DND-41 (cell line): ENCODE measurements around the gene NFIA.

Experiments
- ATAC-seq: fragments of 200-7000 bp; cut with Tn5 transposase; 3 replicates; pipeline ENCODE4 v1.9.1; 2021; ENCODE audit warnings: low read depth; ENCODE audit not compliant: insufficient read depth
- DNase-seq: peaks from one replicate; pipeline ENCODE4 v3.0.0-alpha.2; 2020
- H2AFZ ChIP-seq: 2 replicates; pipeline ENCODE4 v1.6.0; 2012; ENCODE audit warnings: low read depth, low read length
- H3K27ac ChIP-seq: 2 replicates; pipeline ENCODE4 v1.5.1; 2012; ENCODE audit warnings: low read length, inconsistent platforms
- H3K27me3 ChIP-seq: fragments of 200-600 bp; sonication (generic); 2 replicates; pipeline ENCODE4 v1.6.0; 2012; ENCODE audit warnings: low read length, mild to moderate bottlenecking, inconsistent platforms; ENCODE audit not compliant: insufficient read depth, poor library complexity
- H3K36me3 ChIP-seq: 2 replicates; pipeline ENCODE4 v1.5.1; 2012; ENCODE audit warnings: low read length, inconsistent platforms; ENCODE audit not compliant: insufficient read depth
- H3K4me1 ChIP-seq: 2 replicates; pipeline ENCODE4 v1.5.1; 2012; ENCODE audit warnings: mild to moderate bottlenecking, low read length; ENCODE audit not compliant: insufficient read depth
- H3K4me2 ChIP-seq: 2 replicates; pipeline ENCODE4 v1.6.0; 2012; ENCODE audit warnings: mild to moderate bottlenecking, moderate library complexity, low read length, inconsistent platforms; ENCODE audit not compliant: insufficient read depth
- H3K4me3 ChIP-seq, 2 experiments: fragments of 200-600 bp in 1 of 2; shearing (Covaris generic) in 1 of 2; 2 replicates each; pipeline ENCODE4 v1.5.1; 2012 to 2016; ENCODE audit warnings: inconsistent platforms in 2 of 2, low read length in 2 of 2, mild to moderate bottlenecking in 2 of 2, low read depth in 1 of 2, moderate library complexity in 1 of 2
- H3K79me2 ChIP-seq: 2 replicates; pipeline ENCODE4 v1.6.0; 2012; ENCODE audit warnings: low read length, inconsistent platforms; ENCODE audit not compliant: insufficient read depth
- H3K9ac ChIP-seq: 2 replicates; pipeline ENCODE4 v1.6.0; 2012; ENCODE audit warnings: low read depth, mild to moderate bottlenecking, inconsistent platforms, low read length, moderate library complexity
- H3K9me3 ChIP-seq: 2 replicates; pipeline ENCODE4 v1.5.1; 2012; ENCODE audit warnings: low read length, moderate library complexity, mild to moderate bottlenecking, inconsistent platforms; ENCODE audit not compliant: insufficient read depth, severe bottlenecking
- H4K20me1 ChIP-seq: 2 replicates; pipeline ENCODE4 v1.6.0; 2012; ENCODE audit warnings: low read length; ENCODE audit not compliant: insufficient read depth
- EZH2 ChIP-seq: IDR thresholded peaks from 3 replicates; pipeline ENCODE4 v1.6.1; 2012; ENCODE audit warnings: borderline replicate concordance, low read depth, mild to moderate bottlenecking, moderate library complexity, low read length, inconsistent platforms; ENCODE audit not compliant: severe bottlenecking
- TF ChIP-seq, protein P1 (sequence below): IDR thresholded peaks from 2 replicates; pipeline ENCODE4 v1.5.1; 2012; ENCODE audit warnings: borderline replicate concordance, low read length, moderate library complexity, mild to moderate bottlenecking; ENCODE audit not compliant: poor library complexity, severe bottlenecking; ENCODE audit errors: extremely low read depth

NFIA gene

DNA sequence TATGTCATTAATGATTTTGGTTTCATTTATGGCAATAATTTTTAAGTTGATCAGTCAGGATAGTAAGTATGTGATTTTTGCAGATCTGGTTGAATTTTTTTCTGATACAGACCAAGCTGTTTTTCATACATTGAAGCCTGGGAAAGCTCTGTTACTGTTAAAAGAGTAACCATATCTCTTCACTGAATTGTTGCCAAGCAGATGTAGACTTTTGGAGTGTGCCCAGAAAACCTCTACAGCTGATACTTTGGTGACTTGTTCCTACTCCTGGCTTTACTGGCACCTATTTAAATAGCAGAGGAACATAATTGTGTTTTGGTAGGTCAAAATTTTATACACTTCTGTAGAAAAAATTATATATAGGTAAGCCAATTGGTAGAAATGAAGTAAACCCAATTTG lies 49.4 kb downstream of the NFIA start:
- H3K4me2 ChIP-seq, result no peak overlapping the region
- no peak for ATAC-seq
- H3K4me1 ChIP-seq, result no peaks in the 10 kb centered on the region
- H3K27me3 ChIP-seq, result no peaks in the 10 kb centered on the region
- H3K9ac ChIP-seq, result no peak overlapping the region
- no peak overlapping the region for H3K4me3 ChIP-seq
- H4K20me1 ChIP-seq, result no peaks in the 10 kb centered on the region
- H3K27ac ChIP-seq, result no peak overlapping the region
- no peak for TF ChIP-seq EZH2
- TF ChIP-seq, protein P1, sequence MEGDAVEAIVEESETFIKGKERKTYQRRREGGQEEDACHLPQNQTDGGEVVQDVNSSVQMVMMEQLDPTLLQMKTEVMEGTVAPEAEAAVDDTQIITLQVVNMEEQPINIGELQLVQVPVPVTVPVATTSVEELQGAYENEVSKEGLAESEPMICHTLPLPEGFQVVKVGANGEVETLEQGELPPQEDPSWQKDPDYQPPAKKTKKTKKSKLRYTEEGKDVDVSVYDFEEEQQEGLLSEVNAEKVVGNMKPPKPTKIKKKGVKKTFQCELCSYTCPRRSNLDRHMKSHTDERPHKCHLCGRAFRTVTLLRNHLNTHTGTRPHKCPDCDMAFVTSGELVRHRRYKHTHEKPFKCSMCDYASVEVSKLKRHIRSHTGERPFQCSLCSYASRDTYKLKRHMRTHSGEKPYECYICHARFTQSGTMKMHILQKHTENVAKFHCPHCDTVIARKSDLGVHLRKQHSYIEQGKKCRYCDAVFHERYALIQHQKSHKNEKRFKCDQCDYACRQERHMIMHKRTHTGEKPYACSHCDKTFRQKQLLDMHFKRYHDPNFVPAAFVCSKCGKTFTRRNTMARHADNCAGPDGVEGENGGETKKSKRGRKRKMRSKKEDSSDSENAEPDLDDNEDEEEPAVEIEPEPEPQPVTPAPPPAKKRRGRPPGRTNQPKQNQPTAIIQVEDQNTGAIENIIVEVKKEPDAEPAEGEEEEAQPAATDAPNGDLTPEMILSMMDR, result no peak
- H3K9me3 ChIP-seq, result no peaks in the 10 kb centered on the region
- H3K36me3 ChIP-seq, result no peaks in the 10 kb centered on the region
- no peak overlapping the region for H2AFZ ChIP-seq
- DNase-seq, result no peak
- H3K79me2 ChIP-seq, result no peaks in the 10 kb centered on the region

DNA sequence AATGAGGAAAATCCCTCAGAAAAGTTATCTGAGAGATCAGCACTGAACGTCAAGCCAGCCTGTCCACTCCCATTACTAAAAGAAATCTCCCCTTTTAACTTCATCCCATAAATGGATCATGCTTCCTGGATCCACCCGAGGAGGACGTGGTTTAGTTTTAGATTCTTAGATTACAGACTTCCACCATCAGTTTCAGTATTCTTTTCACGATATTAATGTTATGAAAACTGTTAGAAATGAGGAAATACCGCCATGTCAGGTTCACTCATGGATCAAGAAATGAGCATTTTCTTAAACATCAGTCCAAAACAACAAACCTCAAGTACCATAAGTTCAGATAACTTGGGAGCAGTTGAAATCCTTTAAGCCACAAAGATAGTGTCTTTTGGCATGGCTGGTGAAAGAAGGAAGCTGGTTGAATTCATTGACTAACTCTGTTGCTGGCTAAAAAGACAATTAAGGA lies 49.8 kb downstream of the NFIA start:
- Histone ChIP-seq H3K36me3 (no peaks in the 10 kb centered on the region), H4K20me1 (no peaks in the 10 kb centered on the region), H3K27ac (no peak overlapping the region), H3K9me3 (no peaks in the 10 kb centered on the region), H3K4me3 (no peak overlapping the region), H3K9ac (no peak overlapping the region), H3K27me3 (no peaks in the 10 kb centered on the region), H3K4me1 (no peaks in the 10 kb centered on the region), H2AFZ (no peak overlapping the region), H3K4me2 (no peak overlapping the region), H3K79me2 (no peaks in the 10 kb centered on the region)
- TF ChIP-seq, protein P1, result no peak
- TF ChIP-seq EZH2, result no peak
- DNase-seq, result no peak
- ATAC-seq, result no peak

DNA sequence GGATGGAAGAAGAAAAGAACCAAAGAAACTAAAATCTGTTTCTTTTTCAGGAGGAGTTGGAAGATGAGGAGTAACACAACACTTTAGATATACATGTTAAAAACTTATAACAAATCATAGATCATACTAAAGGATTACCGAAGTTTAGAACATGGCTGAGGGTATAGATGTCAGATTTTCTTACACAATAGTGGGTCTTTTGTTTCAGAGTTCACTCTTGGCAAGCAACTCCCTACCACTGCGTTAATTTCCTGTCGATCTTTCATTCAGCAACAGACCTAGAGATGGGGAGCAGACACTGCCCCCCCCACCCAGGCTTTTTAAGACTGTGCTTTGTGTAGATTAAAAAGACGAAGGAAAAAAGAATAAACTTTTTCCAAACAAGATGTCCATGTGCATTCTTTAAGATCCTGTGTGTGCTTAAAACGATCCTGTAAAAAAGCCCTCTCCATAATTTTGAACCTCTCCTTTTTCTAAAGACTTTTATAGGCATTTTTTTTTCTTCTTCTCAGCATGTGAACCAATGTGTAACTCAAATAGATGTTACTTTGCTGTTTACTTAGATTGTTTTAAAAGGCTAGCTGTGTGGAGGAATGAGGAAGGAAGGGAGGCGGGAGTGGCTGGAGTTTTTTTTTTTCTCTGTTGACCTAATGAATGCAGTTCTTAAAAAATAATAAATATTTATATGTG lies 50.4 kb downstream of the NFIA start:
- no peak for DNase-seq
- Histone ChIP-seq H3K4me1 (no peaks in the 10 kb centered on the region), H3K27me3 (no peaks in the 10 kb centered on the region), H3K4me3 (no peak overlapping the region), H3K27ac (no peak overlapping the region), H3K79me2 (no peaks in the 10 kb centered on the region), H2AFZ (no peak overlapping the region), H3K9ac (no peak overlapping the region), H3K9me3 (no peaks in the 10 kb centered on the region), H3K4me2 (no peak overlapping the region), H4K20me1 (no peaks in the 10 kb centered on the region), H3K36me3 (no peaks in the 10 kb centered on the region)
- no peak for ATAC-seq
- TF ChIP-seq EZH2, result no peak
- TF ChIP-seq, protein P1, result no peak
